IPS-18a (cell line): ENCODE results near the gene PPP2R5E.

Experiments
- H3K27ac ChIP-seq: one replicate; pipeline ENCODE4 v1.5.1; 2013; ENCODE audit warnings: low read length
- H3K27me3 ChIP-seq: one replicate; pipeline ENCODE4 v1.6.1; 2013; ENCODE audit warnings: mild to moderate bottlenecking, low read length; ENCODE audit not compliant: control insufficient read depth, insufficient read depth
- H3K36me3 ChIP-seq: one replicate; pipeline ENCODE4 v1.6.1; 2013; ENCODE audit warnings: low read depth, low read length; ENCODE audit not compliant: control insufficient read depth
- H3K4me1 ChIP-seq: one replicate; pipeline ENCODE4 v1.6.1; 2013; ENCODE audit warnings: low read depth, low read length; ENCODE audit not compliant: control insufficient read depth
- H3K4me3 ChIP-seq: one replicate; pipeline ENCODE4 v1.5.1; 2013; ENCODE audit warnings: low read length
- H3K9ac ChIP-seq: one replicate; pipeline ENCODE4 v1.6.1; 2013; ENCODE audit warnings: mild to moderate bottlenecking, low read length, moderate library complexity
- H3K9me3 ChIP-seq: one replicate; pipeline ENCODE4 v1.6.1; 2013; ENCODE audit warnings: low read depth, low read length; ENCODE audit not compliant: control insufficient read depth

PPP2R5E gene

DNA sequence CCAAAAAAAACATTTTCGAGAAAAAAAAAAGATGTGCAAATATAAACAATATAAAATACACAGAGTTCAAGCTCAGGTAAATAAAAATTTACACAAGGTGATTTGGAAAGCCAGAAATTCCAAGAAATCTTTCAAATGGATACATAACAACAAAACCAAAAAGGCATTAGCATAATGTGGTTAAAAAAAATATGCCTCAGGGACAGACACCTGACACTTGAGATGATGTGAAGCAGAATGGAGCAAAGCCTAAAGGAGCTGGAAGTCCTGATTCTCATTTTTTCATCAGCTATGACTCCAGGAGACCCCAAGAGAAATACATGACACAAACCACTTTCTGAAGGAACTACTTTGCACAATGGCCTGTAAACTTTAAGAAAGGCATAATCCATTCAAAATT lies 98.6 kb downstream of the PPP2R5E start:
- no peak overlapping the region for H3K27ac ChIP-seq
- no peaks in the 10 kb centered on the region for H3K27me3 ChIP-seq
- no peaks in the 10 kb centered on the region for H3K36me3 ChIP-seq
- H3K9ac ChIP-seq = no peak overlapping the region
- no peaks in the 10 kb centered on the region for H3K9me3 ChIP-seq
- no peaks in the 10 kb centered on the region for H3K4me1 ChIP-seq
- no peak overlapping the region for H3K4me3 ChIP-seq

- Histone ChIP-seq H3K27me3 (no peaks in the 10 kb centered on the region), H3K9ac (no peak overlapping the region), H3K36me3 (no peaks in the 10 kb centered on the region), H3K4me1 (no peaks in the 10 kb centered on the region), H3K9me3 (no peaks in the 10 kb centered on the region), H3K27ac (no peak overlapping the region), H3K4me3 (no peak overlapping the region)
These were observed 99.2 kb downstream of the PPP2R5E start for GRCh38 chr14:63443988-63444387.

GRCh38 chr14:63443361-63443760 lies 99.8 kb downstream of the PPP2R5E start:
- H3K9me3 ChIP-seq = no peaks in the 10 kb centered on the region
- H3K4me1 ChIP-seq = no peaks in the 10 kb centered on the region
- H3K27me3 ChIP-seq = no peaks in the 10 kb centered on the region
- H3K4me3 ChIP-seq = no peak overlapping the region
- no peaks in the 10 kb centered on the region for H3K36me3 ChIP-seq
- no peak overlapping the region for H3K27ac ChIP-seq
- H3K9ac ChIP-seq = no peak overlapping the region

DNA sequence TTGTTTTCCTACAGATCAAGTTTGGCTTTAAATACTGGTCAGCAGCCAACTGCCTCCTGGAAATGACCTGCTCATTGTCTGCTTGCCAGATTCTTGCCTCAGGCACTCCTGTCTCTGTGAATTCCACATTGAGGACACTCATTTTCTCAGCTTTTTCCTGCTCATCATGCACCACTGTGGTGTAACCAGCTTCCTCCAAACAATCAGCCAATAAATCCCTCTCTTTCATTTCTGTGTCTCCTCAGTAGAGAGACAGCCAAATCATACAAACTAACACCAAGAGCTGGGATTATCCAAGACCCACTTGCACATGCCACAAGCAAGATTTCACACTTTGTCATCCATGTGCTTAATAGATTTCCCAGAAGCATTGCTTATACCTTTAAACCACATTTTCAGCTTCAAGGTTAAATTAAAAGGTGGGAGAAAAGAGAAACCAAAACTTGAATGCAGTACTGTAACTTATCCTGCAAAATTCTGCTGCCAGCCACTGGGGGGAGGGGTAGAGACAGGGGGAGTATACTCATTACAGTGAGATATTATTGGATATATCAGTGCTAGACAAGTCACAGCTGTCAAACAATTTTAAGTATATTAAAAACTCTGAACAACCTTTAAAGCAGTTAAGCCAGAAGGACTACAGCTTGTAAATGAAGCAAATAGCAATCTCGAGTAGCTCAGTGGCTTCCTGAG lies 105.0 kb downstream of the PPP2R5E start:
- Histone ChIP-seq H3K27me3 (no peaks in the 10 kb centered on the region), H3K4me1 (peaks cover 4% of the 10 kb centered on the region), H3K9me3 (no peaks in the 10 kb centered on the region), H3K4me3 (no peak overlapping the region), H3K9ac (no peak overlapping the region), H3K36me3 (no peaks in the 10 kb centered on the region), H3K27ac (no peak overlapping the region)

DNA sequence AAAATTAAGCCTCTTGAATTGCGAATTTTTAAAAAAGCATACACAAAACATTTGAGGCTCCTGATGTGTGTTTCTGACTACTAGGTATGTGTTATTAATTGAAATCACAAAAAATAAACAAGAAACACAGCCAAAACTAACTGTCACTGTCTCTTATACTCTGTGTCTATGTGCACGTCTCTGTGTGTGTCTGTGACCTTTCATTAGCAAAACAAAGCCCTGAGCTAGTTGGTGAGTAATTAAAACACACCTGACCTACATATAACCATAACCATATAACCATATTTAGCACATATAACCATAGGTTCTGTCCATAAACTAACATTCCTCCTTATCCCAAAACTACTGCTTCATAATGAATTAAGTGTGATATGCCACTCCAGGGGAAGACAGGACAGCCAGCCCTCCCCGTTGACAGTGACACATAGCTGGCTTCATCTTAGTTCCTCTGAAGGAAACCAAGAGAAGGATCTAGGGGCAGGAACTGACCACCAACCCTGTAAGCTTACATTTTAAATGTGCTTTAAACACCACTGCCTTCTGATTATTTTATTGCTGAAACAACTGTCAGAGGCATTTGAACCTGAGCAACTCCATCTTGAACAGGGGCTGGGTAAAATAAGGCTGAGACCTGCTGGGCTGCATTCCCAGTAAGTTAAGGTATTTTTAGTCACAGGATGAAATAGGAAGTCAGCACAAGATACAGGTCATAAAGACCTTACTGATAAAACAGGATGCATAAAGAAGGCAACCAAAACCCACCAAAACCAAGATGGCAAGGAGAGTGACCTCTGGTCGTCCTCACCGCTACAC lies 106.7 kb downstream of the PPP2R5E start:
- Histone ChIP-seq H3K9ac (no peak overlapping the region), H3K36me3 (no peaks in the 10 kb centered on the region), H3K4me1 (peaks cover 7% of the 10 kb centered on the region), H3K27me3 (no peaks in the 10 kb centered on the region), H3K4me3 (no peak overlapping the region), H3K9me3 (no peaks in the 10 kb centered on the region), H3K27ac (no peak overlapping the region)

GRCh38 chr14:63435838-63436237 lies 107.3 kb downstream of the PPP2R5E start:
- H3K9me3 ChIP-seq = no peaks in the 10 kb centered on the region
- H3K36me3 ChIP-seq = no peaks in the 10 kb centered on the region
- H3K9ac ChIP-seq = no peak overlapping the region
- H3K27me3 ChIP-seq = no peaks in the 10 kb centered on the region
- H3K27ac ChIP-seq = no peak overlapping the region
- no peak overlapping the region for H3K4me3 ChIP-seq
- peaks cover 7% of the 10 kb centered on the region for H3K4me1 ChIP-seq

GRCh38 chr14:63435204-63435603 lies 108.0 kb downstream of the PPP2R5E start:
- Histone ChIP-seq H3K9ac (no peak overlapping the region), H3K27me3 (no peaks in the 10 kb centered on the region), H3K4me1 (peaks cover 7% of the 10 kb centered on the region), H3K36me3 (no peaks in the 10 kb centered on the region), H3K9me3 (no peaks in the 10 kb centered on the region), H3K27ac (no peak overlapping the region), H3K4me3 (no peak overlapping the region)

DNA sequence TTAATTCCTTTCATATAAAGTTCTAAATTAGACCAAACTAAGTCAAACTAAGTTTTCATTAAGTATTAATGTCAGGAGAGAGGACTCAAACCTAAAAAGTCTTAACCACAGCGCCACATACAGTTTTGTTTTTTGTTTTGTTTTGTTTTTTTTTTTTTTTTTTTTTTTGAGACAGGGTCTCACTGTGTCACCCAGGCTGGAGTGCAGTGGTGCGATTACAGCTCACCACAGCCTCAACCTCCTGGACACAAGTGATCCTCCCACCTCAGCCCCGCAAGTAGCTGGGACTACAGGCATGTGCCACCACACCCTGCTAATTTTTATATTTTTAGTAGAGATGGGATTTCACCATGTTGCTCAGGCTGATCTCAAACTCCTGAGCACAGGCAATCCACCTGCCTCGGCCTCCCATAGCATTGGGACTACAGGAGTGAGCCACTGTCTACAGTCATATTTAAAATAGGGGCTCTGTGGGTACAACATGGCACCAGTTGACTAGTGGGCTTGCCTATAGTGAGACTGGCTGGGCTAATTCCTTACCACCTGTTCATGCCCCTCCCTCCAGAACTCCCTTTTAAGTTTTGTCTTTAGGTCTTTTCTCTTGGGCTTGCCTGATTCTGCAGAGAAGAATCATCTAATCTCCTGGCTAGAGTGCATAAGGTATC lies 110.2 kb downstream of the PPP2R5E start:
- Histone ChIP-seq H3K4me3 (no peak overlapping the region), H3K4me1 (peaks cover 7% of the 10 kb centered on the region), H3K27me3 (no peaks in the 10 kb centered on the region), H3K36me3 (no peaks in the 10 kb centered on the region), H3K27ac (no peak overlapping the region), H3K9me3 (no peaks in the 10 kb centered on the region), H3K9ac (no peak overlapping the region)

- Histone ChIP-seq H3K36me3 (no peaks in the 10 kb centered on the region), H3K4me1 (peaks cover 7% of the 10 kb centered on the region), H3K4me3 (no peak overlapping the region), H3K27me3 (no peaks in the 10 kb centered on the region), H3K27ac (no peak overlapping the region), H3K9ac (no peak overlapping the region), H3K9me3 (no peaks in the 10 kb centered on the region)
These were observed 110.9 kb downstream of the PPP2R5E start for GRCh38 chr14:63432228-63432627.

DNA sequence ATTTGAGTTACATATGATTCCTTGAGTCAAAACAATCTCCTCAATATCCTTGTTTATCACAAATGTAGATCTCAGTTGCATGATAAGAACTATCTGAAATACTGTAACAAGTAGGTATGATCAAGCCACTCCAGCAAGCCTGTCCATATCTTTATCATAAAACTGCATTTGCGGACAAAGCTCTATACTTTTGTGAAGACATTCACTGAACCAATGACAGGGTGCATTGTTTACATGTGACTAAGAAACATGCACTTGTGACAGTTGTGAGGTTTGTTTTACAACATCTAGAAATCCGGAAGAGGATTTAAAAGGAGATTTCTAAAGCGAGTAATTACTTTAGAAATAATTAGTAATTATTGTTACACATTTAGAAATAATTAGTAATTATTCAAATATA lies 111.7 kb downstream of the PPP2R5E start:
- Histone ChIP-seq H3K4me1 (peaks cover 7% of the 10 kb centered on the region), H3K9me3 (no peaks in the 10 kb centered on the region), H3K27me3 (no peaks in the 10 kb centered on the region), H3K36me3 (no peaks in the 10 kb centered on the region), H3K27ac (no peak overlapping the region), H3K4me3 (no peak overlapping the region), H3K9ac (no peak overlapping the region)

- no peaks in the 10 kb centered on the region for H3K27me3 ChIP-seq
These were observed 114.7 kb downstream of the PPP2R5E start for GRCh38 chr14:63428486-63428885.

More at GRCh38 chr14:63428486-63428885, 114.7 kb downstream of the PPP2R5E start:
- H3K9ac ChIP-seq = no peak overlapping the region
- no peaks in the 10 kb centered on the region for H3K9me3 ChIP-seq
- H3K4me3 ChIP-seq = no peak overlapping the region
- H3K4me1 ChIP-seq = peaks cover 4% of the 10 kb centered on the region
- no peak overlapping the region for H3K27ac ChIP-seq
- no peaks in the 10 kb centered on the region for H3K36me3 ChIP-seq
